HL-60/S4 (cell line): ENCODE measurements around the gene TMEM60.
"Not testable (repeated sequence)": the region's sequence is repeated elsewhere in the genome, so short reads cannot be mapped to it uniquely, and the experiment has no call there.

Experiments
- in situ Hi-C: fragments of 300-500 bp; cut with MboI; formaldehyde crosslinking; loops from 2 replicates; pipeline ENCODE4 v1.14.3; 2022; ENCODE audit warnings: low sequenced_read_pairs

The TMEM60 gene

GRCh38 chr7:77812290-77812685 is 14.1 kb upstream of the TMEM60 start:
- in situ Hi-C loops, result no loop called here

- in situ Hi-C loops, result no loop called here
Measured at GRCh38 chr7:77811516-77812289, 13.5 kb upstream of the TMEM60 start.

DNA sequence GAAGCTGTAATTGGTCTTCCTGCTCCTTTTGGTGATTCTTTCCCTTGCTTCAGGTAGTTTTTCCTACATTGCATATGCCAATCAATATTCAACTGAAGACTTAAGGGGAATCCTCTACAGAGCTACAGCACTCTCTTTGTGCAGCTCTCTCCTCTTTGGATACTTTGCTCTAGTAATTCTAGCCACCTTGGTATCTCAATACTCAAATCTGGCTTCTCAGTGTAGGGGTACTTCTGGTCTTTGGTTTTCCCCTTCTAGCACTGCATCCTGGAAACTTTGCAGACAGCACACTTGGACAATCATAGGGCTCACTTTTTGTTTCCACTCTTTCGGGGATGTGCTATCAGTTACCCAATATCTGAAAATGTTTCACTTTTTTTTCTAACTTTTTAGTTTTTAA is 10.3 kb upstream of the TMEM60 start:
- in situ Hi-C loops, result no loop called here

- in situ Hi-C loops, result no loop called here
Measured at GRCh38 chr7:77806425-77806824, 8.2 kb upstream of the TMEM60 start.

DNA sequence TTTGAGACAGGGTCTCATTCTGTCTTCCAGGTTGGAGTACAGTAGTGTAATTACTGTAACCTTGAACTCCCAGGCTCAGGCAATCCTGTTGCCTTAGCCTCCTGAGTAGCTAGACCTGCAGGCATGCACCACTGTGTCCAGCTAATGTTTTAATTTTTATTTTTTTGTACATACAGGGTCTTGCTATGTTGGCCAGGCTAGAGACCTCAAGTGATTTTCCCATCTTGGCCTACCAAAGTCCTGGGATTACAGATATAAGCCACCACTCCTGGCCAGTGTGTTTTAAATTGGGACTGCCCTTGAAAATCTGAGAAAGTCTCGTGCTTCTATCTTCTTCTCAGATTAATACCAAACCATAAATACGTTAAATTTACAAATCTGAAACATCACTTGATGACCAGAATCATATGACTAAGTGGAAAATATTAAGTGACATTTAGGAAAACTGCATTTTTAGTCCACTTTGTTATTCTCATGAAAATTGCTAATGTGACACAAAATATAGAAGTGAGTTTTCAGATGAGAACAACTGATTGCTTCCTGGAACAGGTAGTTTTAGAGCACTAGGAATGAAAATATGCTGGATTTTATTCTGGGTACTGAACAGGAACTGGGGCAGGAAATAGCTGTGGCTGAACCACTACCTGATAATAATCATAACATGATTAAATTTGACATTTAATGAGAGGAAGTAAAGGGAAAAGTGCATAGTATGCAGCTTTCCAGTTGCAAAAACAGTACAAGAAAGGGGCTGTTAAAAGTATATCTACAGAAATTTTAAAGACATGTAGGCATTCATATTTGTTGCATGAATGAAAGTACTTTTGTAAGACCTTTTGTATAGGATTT is 4.5 kb upstream of the TMEM60 start:
- in situ Hi-C loops, result no loop called here

DNA sequence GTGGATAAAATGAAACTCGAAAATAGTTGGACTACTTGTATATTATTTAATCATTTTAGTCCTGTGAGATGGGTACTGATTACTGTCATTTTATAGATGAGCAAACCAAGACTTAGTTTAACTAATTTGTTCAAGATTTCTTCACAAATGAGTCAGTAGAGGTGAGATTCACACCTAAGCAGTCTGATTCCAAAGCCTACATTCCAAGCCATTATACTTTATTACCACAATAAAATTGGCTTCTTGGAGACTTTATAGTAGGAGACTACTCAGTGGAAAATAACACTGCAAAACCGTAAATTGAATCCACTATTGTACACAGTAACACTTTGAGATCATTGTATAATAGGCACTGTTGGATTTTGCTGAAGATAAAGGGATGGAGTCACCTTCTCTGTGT is 2.5 kb upstream of the TMEM60 start:
- in situ Hi-C loops, result no loop called here

DNA sequence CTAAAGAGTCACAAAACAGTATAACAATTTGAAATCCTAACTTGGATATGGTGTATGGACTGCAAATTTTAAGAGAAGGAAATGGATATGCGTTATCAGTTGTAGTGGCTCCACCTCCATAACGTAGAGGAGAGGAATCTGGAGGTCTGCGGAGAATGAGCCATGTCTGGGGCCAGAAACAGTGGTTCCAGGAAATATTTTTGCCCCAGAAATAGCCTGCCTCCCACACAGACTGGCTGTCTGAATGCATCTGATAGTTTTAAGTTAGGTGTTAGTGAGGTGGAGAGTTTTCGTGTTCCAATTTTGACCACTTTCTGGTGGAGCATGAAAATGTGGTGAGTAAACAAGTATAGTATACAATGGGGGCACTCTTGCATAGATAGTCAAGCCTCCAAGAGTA is 1.9 kb upstream of the TMEM60 start:
- in situ Hi-C loops, result no loop called here

DNA sequence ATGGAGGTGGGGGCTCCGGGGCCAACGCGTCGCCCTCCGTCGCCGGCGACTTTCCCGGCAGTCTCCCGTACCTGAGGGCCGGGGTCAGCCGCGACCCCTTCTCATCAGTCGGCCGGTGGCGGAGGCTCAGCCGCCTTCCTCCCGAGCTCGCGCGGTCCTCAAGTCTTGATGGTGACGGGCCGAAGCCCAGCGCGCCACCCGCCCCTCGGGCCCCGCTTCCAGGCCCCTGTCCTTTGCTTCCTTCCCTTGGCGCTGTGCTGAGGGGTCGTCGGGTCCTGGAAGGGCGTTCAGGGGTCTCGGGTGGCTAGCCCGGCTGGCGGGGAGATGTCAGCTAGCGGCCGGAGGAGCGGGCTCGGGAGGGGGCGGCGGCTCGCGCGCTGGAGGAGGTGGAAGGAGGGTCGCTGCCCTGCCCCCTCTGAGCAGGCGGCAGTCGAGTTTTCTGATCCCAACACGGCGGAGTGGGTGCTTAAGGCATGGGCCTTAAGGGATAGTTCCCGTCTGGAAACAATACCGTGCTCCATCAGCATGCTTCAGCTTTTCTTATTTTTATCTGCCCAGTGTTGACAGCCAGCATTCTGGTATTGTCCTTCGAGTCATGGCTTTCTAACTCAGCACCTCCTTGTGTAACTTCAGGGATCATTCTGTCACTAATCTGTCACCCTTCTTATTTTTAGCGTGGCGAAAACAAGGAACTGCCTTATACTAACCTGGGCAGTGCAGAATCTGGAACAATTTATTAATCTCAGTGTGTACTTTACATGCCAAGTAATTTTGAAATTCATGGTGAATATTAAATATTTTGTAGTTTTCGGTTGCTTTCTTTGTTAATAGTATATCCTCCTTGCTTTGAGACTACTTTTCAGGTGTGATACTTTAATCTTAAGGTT is 1.1 kb upstream of the TMEM60 start:
- in situ Hi-C loops, result no loop called here

DNA sequence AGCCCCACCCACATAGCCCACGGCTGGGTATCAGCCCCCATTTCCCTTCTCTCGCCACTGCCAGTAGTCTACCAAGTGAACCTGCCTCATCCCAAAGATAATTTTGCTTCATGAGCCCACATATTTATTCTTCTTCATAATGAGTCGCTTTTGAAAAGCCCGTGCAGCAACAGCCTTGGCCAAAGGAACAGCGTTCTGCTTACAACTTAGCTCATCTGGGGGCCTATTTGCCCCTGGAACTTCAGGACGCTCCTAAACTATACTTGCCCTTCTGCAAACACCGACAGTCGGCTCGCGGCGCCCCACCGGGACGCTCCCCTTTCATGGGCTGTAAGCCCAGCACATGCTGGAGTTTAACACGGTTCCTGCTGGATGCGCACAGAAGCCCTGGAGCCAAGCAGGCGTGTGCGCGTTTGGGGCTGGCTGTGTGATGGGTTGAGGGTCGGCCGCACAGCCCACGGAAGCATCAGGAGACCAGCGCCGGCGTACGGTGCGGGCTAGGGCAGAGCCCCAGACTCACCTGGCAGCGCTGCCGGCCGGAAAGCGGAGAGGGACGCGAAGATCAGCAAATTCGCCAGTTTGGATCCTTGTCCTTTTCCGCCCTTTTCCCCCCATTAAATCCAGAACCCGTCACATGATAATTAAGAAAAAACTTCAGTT is 370 bp downstream of the TMEM60 start:
- in situ Hi-C loops, result no loop called here

- in situ Hi-C loops, result no loop called here
Measured at GRCh38 chr7:77796960-77797359, 1.3 kb downstream of the TMEM60 start.

GRCh38 chr7:77796109-77796508 is 2.1 kb downstream of the TMEM60 start:
- in situ Hi-C loops, result no loop called here

GRCh38 chr7:77794000-77794399 is 4.2 kb downstream of the TMEM60 start:
- in situ Hi-C loops, result no loop called here

- in situ Hi-C loops, result no loop called here
Measured at GRCh38 chr7:77791956-77792355, 6.3 kb downstream of the TMEM60 start.

- in situ Hi-C loops, result no loop called here
Measured at GRCh38 chr7:77791336-77791735, 6.9 kb downstream of the TMEM60 start.

- in situ Hi-C loops, result no loop called here
Measured at GRCh38 chr7:77788327-77788902, 9.8 kb downstream of the TMEM60 start.

- in situ Hi-C loops, result no loop called here
Measured at GRCh38 chr7:77786741-77787140, 11.5 kb downstream of the TMEM60 start.

DNA sequence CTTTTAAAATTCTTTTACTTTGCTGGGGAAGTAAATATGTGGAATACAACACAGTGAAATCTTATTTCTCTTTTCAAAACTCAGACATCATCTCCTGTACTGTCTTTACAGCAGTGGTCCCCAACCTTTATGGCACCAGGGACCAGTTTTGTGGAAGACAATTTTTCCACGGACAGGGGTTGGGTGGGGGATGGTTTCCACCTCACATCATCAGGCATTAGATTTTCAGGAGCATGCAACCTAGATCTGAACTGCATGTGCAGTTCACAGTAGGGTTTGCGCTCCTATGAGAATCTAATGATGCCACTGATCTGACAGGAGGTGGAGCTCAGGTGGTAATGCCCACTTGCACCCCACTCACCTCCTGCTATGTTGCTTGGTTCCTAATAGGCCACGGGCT is 12.2 kb downstream of the TMEM60 start:
- in situ Hi-C loops, result no loop called here

- in situ Hi-C loops, result not testable (repeated sequence)
Measured at GRCh38 chr7:77784426-77784825, 13.8 kb downstream of the TMEM60 start.

DNA sequence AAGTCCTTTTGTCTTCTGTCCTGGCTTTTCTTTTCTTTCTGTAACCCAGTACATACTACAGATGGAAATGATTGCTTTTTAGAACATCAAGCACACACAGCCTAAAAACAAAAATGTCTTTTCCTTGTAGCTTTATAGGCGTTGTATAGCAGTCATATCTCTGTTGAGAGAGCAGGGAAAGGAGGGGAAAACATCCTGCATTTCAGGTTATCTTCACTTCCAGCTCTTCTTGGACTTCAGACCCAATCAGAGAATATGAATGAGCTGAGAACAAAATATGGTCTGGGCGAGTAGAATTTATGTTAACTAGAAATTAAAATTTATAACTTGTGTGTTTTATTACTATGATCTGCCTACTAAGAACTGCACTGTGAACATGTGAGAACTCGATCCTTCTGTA is 14.7 kb downstream of the TMEM60 start:
- in situ Hi-C loops, result no loop called here

DNA sequence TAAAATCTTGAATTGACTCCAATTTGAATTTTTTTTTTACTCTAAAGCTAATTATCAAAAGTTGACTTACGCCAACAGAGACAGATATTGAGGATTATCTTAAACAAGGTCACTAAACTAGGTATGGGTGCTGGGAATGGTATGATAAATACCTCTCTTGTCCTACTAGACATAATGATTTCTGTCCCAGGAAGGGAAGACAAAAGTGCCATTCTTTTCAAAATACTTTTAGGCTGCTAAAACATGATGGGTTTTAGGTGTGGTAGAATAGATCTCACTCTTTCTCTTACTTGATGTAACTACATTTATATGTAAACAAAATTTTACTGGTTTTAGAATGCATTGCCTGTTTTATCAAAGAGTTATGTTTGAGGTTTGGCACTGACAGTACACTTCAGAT is 15.1 kb downstream of the TMEM60 start:
- in situ Hi-C loops, result no loop called here
